Measurements from ENCODE around the gene MLF1. TPM values are rescaled to one million over a fixed set of nuclear protein-coding genes. Genes with fewer than 3 reads are reported as not detected.

The MLF1 gene
- total RNA-seq, 1 experiment from 2014 or later, result 43.7 TPM

DNA sequence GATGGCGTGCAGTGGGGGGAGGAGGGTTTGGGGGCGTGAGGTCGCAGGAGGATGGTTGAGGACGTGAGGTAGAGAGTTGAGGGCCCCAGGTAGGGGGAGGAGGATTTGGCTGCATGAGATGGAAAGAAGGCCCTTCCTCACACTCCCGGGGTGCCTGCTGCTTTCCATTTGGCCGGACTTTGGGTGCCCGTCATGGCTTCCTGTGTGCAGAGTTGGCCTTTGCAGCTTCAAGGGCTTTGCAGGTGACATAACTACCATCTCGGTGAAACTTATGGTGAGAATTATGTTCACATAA is 1.7 kb downstream of the MLF1 start:
- TF ChIP-seq SIN3A (IDR thresholded peaks at IDR 0.05; ENCODE audit: low read depth) (no peak), JUND (IDR thresholded peaks at IDR 0.05) (no peak), YY1 (IDR thresholded peaks at IDR 0.05; ENCODE audit: extremely low read depth, insufficient replicate concordance, low read depth, low read length) (no peak), POLR2A (IDR thresholded peaks at IDR 0.05; ENCODE audit: borderline replicate concordance, extremely low read depth, insufficient read depth, insufficient read length) (no peak), EZH2 (IDR thresholded peaks at IDR 0.05) (no peak), TCF7L2 (IDR thresholded peaks at IDR 0.05; ENCODE audit: borderline replicate concordance, extremely low read depth, insufficient read depth, insufficient read length) (no peak), RAD21 (IDR thresholded peaks at IDR 0.05; ENCODE audit: low read depth) (no peak), ZFX (IDR thresholded peaks at IDR 0.05) (no peak)
- TF ChIP-seq, protein P1, sequence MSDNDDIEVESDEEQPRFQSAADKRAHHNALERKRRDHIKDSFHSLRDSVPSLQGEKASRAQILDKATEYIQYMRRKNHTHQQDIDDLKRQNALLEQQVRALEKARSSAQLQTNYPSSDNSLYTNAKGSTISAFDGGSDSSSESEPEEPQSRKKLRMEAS (IDR thresholded peaks at IDR 0.05), result no peak
- H3K79me2 ChIP-seq (ENCODE audit: insufficient read depth, low read length), result peaks cover 5% of the 10 kb centered on the region
- H3K4me3 ChIP-seq (replicated peaks in 1 of 2; ENCODE audit: low read depth in 1 of 2, low read length in 2 of 2), result no peak overlapping the region
- ChIA-PET RAD21 (ENCODE audit: low non-redundant PET in 1 of 2, low total read pairs in 2 of 2, uncharacterized antibody in 2 of 2, unreplicated experiment in 2 of 2) (no interaction called here), POLR2A (no interaction called here), CTCF (no interaction called here)
- H3K27me3 ChIP-seq (ENCODE audit: insufficient read depth, low read length), result no peaks in the 10 kb centered on the region
- H3K4me2 ChIP-seq (ENCODE audit: low read length), result no peak overlapping the region
- H4K20me1 ChIP-seq (ENCODE audit: insufficient read depth), result no peaks in the 10 kb centered on the region
- BruUV-seq (replicated peaks), result no TSS peak
- no peaks in the 10 kb centered on the region for H3K9me2 ChIP-seq (ENCODE audit: insufficient read depth)
- no peak for DNase-seq (ENCODE audit: low read depth, low spot score)
- ATAC-seq, result no peak
- H3K9me3 ChIP-seq (ENCODE audit: control insufficient read depth in 1 of 2, insufficient read depth in 1 of 2, low read depth in 1 of 2, low read length in 2 of 2), result no peaks in the 10 kb centered on the region
- intact Hi-C loops (cut with micrococcal nuclease), result no loop called here
- no peak overlapping the region for H3K27ac ChIP-seq (ENCODE audit: low read depth, low read length)
- no peaks in the 10 kb centered on the region for H3K36me3 ChIP-seq (ENCODE audit: control insufficient read depth in 1 of 2, insufficient read depth in 2 of 2, low read length in 2 of 2)
- H3K9ac ChIP-seq (ENCODE audit: low read length), result no peak overlapping the region
- peaks cover 0 to 24% of the 10 kb centered on the region in 2 experiments; a peak in 2 of 4 replicates for H3K4me1 ChIP-seq (ENCODE audit: control insufficient read depth in 1 of 2, insufficient read depth in 2 of 2, low read length in 2 of 2)
- no peak overlapping the region for H2AFZ ChIP-seq (ENCODE audit: low read depth, low read length, poor library complexity, severe bottlenecking)

- H3K4me1 ChIP-seq (ENCODE audit: control insufficient read depth in 1 of 2, insufficient read depth in 2 of 2, low read length in 2 of 2), result peaks cover 0 to 24% of the 10 kb centered on the region in 2 experiments; a peak in 2 of 4 replicates
- ChIA-PET POLR2A (no interaction called here), CTCF (no interaction called here), RAD21 (ENCODE audit: low non-redundant PET in 1 of 2, low total read pairs in 2 of 2, uncharacterized antibody in 2 of 2, unreplicated experiment in 2 of 2) (no interaction called here)
- TF ChIP-seq TCF7L2 (IDR thresholded peaks at IDR 0.05; ENCODE audit: borderline replicate concordance, extremely low read depth, insufficient read depth, insufficient read length), result no peak
- peak; percentile 27; the same call in 1 of the 2 replicates for TF ChIP-seq RAD21 (IDR thresholded peaks at IDR 0.05; ENCODE audit: low read depth)
- no peak for TF ChIP-seq REST (IDR thresholded peaks at IDR 0.05; ENCODE audit: low read depth)
- TF ChIP-seq CTCF (IDR thresholded peaks at IDR 0.05 in 2 of 3, conservative IDR thresholded peaks at IDR 0.05 in 1 of 3; ENCODE audit: borderline replicate concordance in 1 of 3, insufficient read depth in 1 of 3, low read depth in 2 of 3, low read length in 2 of 3), result peak in 2 of 3 experiments; percentile 4 to 16; a peak in 1 of 6 replicates
- no peak for TF ChIP-seq ELF1 (IDR thresholded peaks at IDR 0.05; ENCODE audit: borderline replicate concordance, low read depth)
- no peak for TF ChIP-seq ZNF274 (IDR thresholded peaks at IDR 0.05; ENCODE audit: low read depth, low read length)
- TF ChIP-seq EZH2phosphoT487 (IDR thresholded peaks at IDR 0.05; ENCODE audit: borderline replicate concordance), result no peak
- no peaks in the 10 kb centered on the region for H4K20me1 ChIP-seq (ENCODE audit: insufficient read depth)
- no peak overlapping the region for H3K4me2 ChIP-seq (ENCODE audit: low read length)
- no peaks in the 10 kb centered on the region for H3K9me2 ChIP-seq (ENCODE audit: insufficient read depth)
- H3K27ac ChIP-seq (ENCODE audit: low read depth, low read length), result no peak overlapping the region
- no TSS peak for BruUV-seq (replicated peaks)
- DNase-seq (ENCODE audit: low read depth, low spot score) (no peak), ATAC-seq (no peak)
- no peak overlapping the region for H2AFZ ChIP-seq (ENCODE audit: low read depth, low read length, poor library complexity, severe bottlenecking)
- intact Hi-C loops (cut with micrococcal nuclease), result no loop called here
- no peaks in the 10 kb centered on the region for H3K27me3 ChIP-seq (ENCODE audit: insufficient read depth, low read length)
- H3K79me2 ChIP-seq (ENCODE audit: insufficient read depth, low read length), result peaks cover 5% of the 10 kb centered on the region
- no peaks in the 10 kb centered on the region for H3K36me3 ChIP-seq (ENCODE audit: control insufficient read depth in 1 of 2, insufficient read depth in 2 of 2, low read length in 2 of 2)
- H3K9me3 ChIP-seq (ENCODE audit: control insufficient read depth in 1 of 2, insufficient read depth in 1 of 2, low read depth in 1 of 2, low read length in 2 of 2), result no peaks in the 10 kb centered on the region
- no peak overlapping the region for H3K9ac ChIP-seq (ENCODE audit: low read length)
- no peak overlapping the region for H3K4me3 ChIP-seq (replicated peaks in 1 of 2; ENCODE audit: low read depth in 1 of 2, low read length in 2 of 2)
These were observed 2.7 kb downstream of the MLF1 start for GRCh38 chr3:158573714-158574113.

Data from HCT116 (cell line).